Measurements from ENCODE around the gene TBX4. TPM values are rescaled to one million over a fixed set of nuclear protein-coding genes. Genes with fewer than 3 reads are reported as not detected.

The TBX4 gene
- polyA plus RNA-seq, 1 donor (not counting 4 experiments of a cell fraction or from before 2014, with no cell fraction given) = 0.04 TPM

- Histone ChIP-seq H3K4me1 (ENCODE audit: control insufficient read depth, extremely low read depth, insufficient read depth, low read length) (peaks cover 10% of the 10 kb centered on the region), H3K4me3 (ENCODE audit: control insufficient read depth in 2 of 3, extremely low read depth in 1 of 3, insufficient read depth in 2 of 3, low read depth in 1 of 3, low read length in 3 of 3) (no peak overlapping the region), H3K4me2 (ENCODE audit: control insufficient read depth, extremely low read depth, insufficient read depth, low read depth, low read length) (no peak overlapping the region)
Observed at GRCh38 chr17:61408151-61409041, 43.8 kb upstream of the TBX4 start.

GRCh38 chr17:61409301-61410112, 42.7 kb upstream of the TBX4 start:
- dilution Hi-C loops (cut with MboI; ENCODE audit: extremely low pct_ligation_motif_present, low sequenced_read_pairs) = no loop called here
- Histone ChIP-seq H3K27ac (ENCODE audit: control insufficient read depth, insufficient read depth, low read length) (no peak overlapping the region), H3K4me1 (ENCODE audit: control insufficient read depth, extremely low read depth, insufficient read depth, low read length) (no peaks in the 10 kb centered on the region), H3K79me2 (ENCODE audit: control insufficient read depth, insufficient read depth, low read length) (no peaks in the 10 kb centered on the region), H3K27me3 (ENCODE audit: control insufficient read depth, extremely low read depth, insufficient read depth, low read length) (peaks cover 50% of the 10 kb centered on the region), H3K4me3 (ENCODE audit: control insufficient read depth in 2 of 3, extremely low read depth in 1 of 3, insufficient read depth in 2 of 3, low read depth in 1 of 3, low read length in 3 of 3) (peak overlapping the region; percentile 37 to 62 (median 59)), H3K4me2 (ENCODE audit: control insufficient read depth, extremely low read depth, insufficient read depth, low read depth, low read length) (peak overlapping the region; percentile 56), H3K9me3 (ENCODE audit: control insufficient read depth, low read depth, low read length) (no peaks in the 10 kb centered on the region), H3K9ac (ENCODE audit: control insufficient read depth, extremely low read depth, insufficient read depth, low read length) (peak overlapping the region; percentile 41), H3K36me3 (ENCODE audit: control insufficient read depth in 2 of 2, extremely low read depth in 1 of 2, insufficient read depth in 2 of 2, low read length in 2 of 2) (no peaks in the 10 kb centered on the region), H3K9me1 (ENCODE audit: control insufficient read depth, extremely low read depth, insufficient read depth, low read length) (no peaks in the 10 kb centered on the region), H4K20me1 (ENCODE audit: control insufficient read depth, extremely low read depth, insufficient read depth, low read length) (no peaks in the 10 kb centered on the region), H2AFZ (ENCODE audit: control insufficient read depth, low read length) (peak overlapping the region; percentile 74)
- DNase-seq (ENCODE audit: low read depth, low spot score) = no peak
- no peak for FAIRE-seq
- TF ChIP-seq EZH2 (IDR thresholded peaks at IDR 0.05; ENCODE audit: low read length) (no peak), CTCF (optimal IDR thresholded peaks at IDR 0.05 in 1 of 3, IDR thresholded peaks at IDR 0.05 in 1 of 3, conservative IDR thresholded peaks at IDR 0.05 in 1 of 3; ENCODE audit: extremely low read depth in 1 of 3, insufficient read depth in 2 of 3, low read length in 3 of 3) (peak in 2 of 3 experiments; percentile 52 to 67)

More at GRCh38 chr17:61408151-61409041, 43.8 kb upstream of the TBX4 start:
- no peaks in the 10 kb centered on the region for H3K9me3 ChIP-seq (ENCODE audit: control insufficient read depth, low read depth, low read length)
- no peak overlapping the region for H2AFZ ChIP-seq (ENCODE audit: control insufficient read depth, low read length)
- DNase-seq (ENCODE audit: low read depth, low spot score) (no peak), FAIRE-seq (no peak)
- no peak for TF ChIP-seq CTCF (optimal IDR thresholded peaks at IDR 0.05 in 1 of 3, IDR thresholded peaks at IDR 0.05 in 1 of 3, conservative IDR thresholded peaks at IDR 0.05 in 1 of 3; ENCODE audit: extremely low read depth in 1 of 3, insufficient read depth in 2 of 3, low read length in 3 of 3)
- TF ChIP-seq EZH2 (IDR thresholded peaks at IDR 0.05; ENCODE audit: low read length) = no peak
- H3K27me3 ChIP-seq (ENCODE audit: control insufficient read depth, extremely low read depth, insufficient read depth, low read length) = peaks cover 61% of the 10 kb centered on the region
- H4K20me1 ChIP-seq (ENCODE audit: control insufficient read depth, extremely low read depth, insufficient read depth, low read length) = peaks cover 5% of the 10 kb centered on the region
- H3K9me1 ChIP-seq (ENCODE audit: control insufficient read depth, extremely low read depth, insufficient read depth, low read length) = no peaks in the 10 kb centered on the region
- dilution Hi-C loops (cut with MboI; ENCODE audit: extremely low pct_ligation_motif_present, low sequenced_read_pairs) = no loop called here
- H3K27ac ChIP-seq (ENCODE audit: control insufficient read depth, insufficient read depth, low read length) = no peak overlapping the region
- no peaks in the 10 kb centered on the region for H3K79me2 ChIP-seq (ENCODE audit: control insufficient read depth, insufficient read depth, low read length)
- H3K9ac ChIP-seq (ENCODE audit: control insufficient read depth, extremely low read depth, insufficient read depth, low read length) = no peak overlapping the region
- H3K36me3 ChIP-seq (ENCODE audit: control insufficient read depth in 2 of 2, extremely low read depth in 1 of 2, insufficient read depth in 2 of 2, low read length in 2 of 2) = no peaks in the 10 kb centered on the region
